ENCODE results near the gene CTNNA2. TPM values are rescaled to one million over a fixed set of nuclear protein-coding genes. Genes with fewer than 3 reads are reported as not detected.
"Not testable (repeated sequence)": the region's sequence is repeated elsewhere in the genome, so short reads cannot be mapped to it uniquely, and the experiment has no call there.

Gene CTNNA2
- total RNA-seq, 4 donors from 2014 or later, result 0.40 to 1.7 (median 1.5) TPM; not detected in 1

- Histone ChIP-seq H3K4me3 (no peak overlapping the region), H3K27ac (no peak overlapping the region), H3K4me1 (no peaks in the 10 kb centered on the region), H3K27me3 (no peaks in the 10 kb centered on the region), H3K9me3 (no peaks in the 10 kb centered on the region), H3K36me3 (no peaks in the 10 kb centered on the region)
- DNase-seq, result no peak
- intact Hi-C loops (cut with DNase I; ENCODE audit: low total_unique reads) (no loop called here), in situ Hi-C loops (cut with MboI; ENCODE audit: low pct_ligation_motif_present in 1 of 4, low pct_unique_long_range_greater_than_20kb in 1 of 4, low sequenced_read_pairs in 3 of 4) (no loop called here)
- TF ChIP-seq CTCF (IDR thresholded peaks at IDR 0.05) (no peak), POLR2AphosphoS5 (IDR thresholded peaks at IDR 0.05) (no peak), EP300 (IDR thresholded peaks at IDR 0.05; ENCODE audit: low read depth) (no peak), POLR2A (IDR thresholded peaks at IDR 0.05) (no peak)
Observed at GRCh38 chr2:80193566-80193965, 680.7 kb downstream of the CTNNA2 start.

GRCh38 chr2:80195034-80195433 is 682.2 kb downstream of the CTNNA2 start:
- no peaks in the 10 kb centered on the region for H3K27me3 ChIP-seq
- no peak overlapping the region for H3K4me3 ChIP-seq
- H3K27ac ChIP-seq, result no peak overlapping the region
- H3K36me3 ChIP-seq, result no peaks in the 10 kb centered on the region
- H3K9me3 ChIP-seq, result no peaks in the 10 kb centered on the region
- WGBS, 2 donors (ENCODE audit: low coverage in 1 of 2), result 50 to 69% methylated on average over 2 of the region's 2 CpGs
- in situ Hi-C loops (cut with MboI; ENCODE audit: low pct_ligation_motif_present in 1 of 4, low pct_unique_long_range_greater_than_20kb in 1 of 4, low sequenced_read_pairs in 3 of 4) (no loop called here), intact Hi-C loops (cut with DNase I; ENCODE audit: low total_unique reads) (no loop called here)
- no peak for DNase-seq
- no peaks in the 10 kb centered on the region for H3K4me1 ChIP-seq
- TF ChIP-seq POLR2A (IDR thresholded peaks at IDR 0.05) (no peak), CTCF (IDR thresholded peaks at IDR 0.05) (no peak), EP300 (IDR thresholded peaks at IDR 0.05; ENCODE audit: low read depth) (no peak), POLR2AphosphoS5 (IDR thresholded peaks at IDR 0.05) (no peak)

GRCh38 chr2:80198042-80198441 is 685.2 kb downstream of the CTNNA2 start:
- no peak overlapping the region for H3K4me3 ChIP-seq
- intact Hi-C loops (cut with DNase I; ENCODE audit: low total_unique reads), result no loop called here

GRCh38 chr2:80199504-80199903 is 686.7 kb downstream of the CTNNA2 start:
- intact Hi-C loops (cut with DNase I; ENCODE audit: low total_unique reads) (no loop called here), in situ Hi-C loops (cut with MboI; ENCODE audit: low pct_ligation_motif_present in 1 of 4, low pct_unique_long_range_greater_than_20kb in 1 of 4, low sequenced_read_pairs in 3 of 4) (no loop called here)
- Histone ChIP-seq H3K27me3 (no peaks in the 10 kb centered on the region), H3K9me3 (peaks cover 0 to 2% of the 10 kb centered on the region in 2 donors), H3K4me3 (no peak overlapping the region), H3K4me1 (no peaks in the 10 kb centered on the region), H3K36me3 (no peaks in the 10 kb centered on the region), H3K27ac (no peak overlapping the region)
- TF ChIP-seq CTCF (IDR thresholded peaks at IDR 0.05), result no peak
- TF ChIP-seq POLR2AphosphoS5 (IDR thresholded peaks at IDR 0.05), result no peak
- TF ChIP-seq POLR2A (IDR thresholded peaks at IDR 0.05), result no peak
- no peak for TF ChIP-seq EP300 (IDR thresholded peaks at IDR 0.05; ENCODE audit: low read depth)
- no peak for DNase-seq

More at GRCh38 chr2:80198042-80198441, 685.2 kb downstream of the CTNNA2 start:
- no peaks in the 10 kb centered on the region for H3K27me3 ChIP-seq
- 72 to 100% methylated on average over 1 to 2 of the region's 2 CpGs for WGBS, 2 donors (ENCODE audit: low coverage in 1 of 2)
- no peaks in the 10 kb centered on the region for H3K4me1 ChIP-seq
- no peak for TF ChIP-seq POLR2A (IDR thresholded peaks at IDR 0.05)
- H3K36me3 ChIP-seq, result no peaks in the 10 kb centered on the region
- in situ Hi-C loops (cut with MboI; ENCODE audit: low pct_ligation_motif_present in 1 of 4, low pct_unique_long_range_greater_than_20kb in 1 of 4, low sequenced_read_pairs in 3 of 4), result no loop called here
- DNase-seq, result no peak
- no peaks in the 10 kb centered on the region for H3K9me3 ChIP-seq
- H3K27ac ChIP-seq, result no peak overlapping the region

GRCh38 chr2:80203929-80204328 is 691.1 kb downstream of the CTNNA2 start:
- 68 to 89% methylated on average over 2 to 4 of the region's 4 CpGs for WGBS, 2 donors (ENCODE audit: low coverage in 1 of 2)
- DNase-seq; intact Hi-C loops (cut with DNase I; ENCODE audit: low total_unique reads); in situ Hi-C loops (cut with MboI; ENCODE audit: low pct_ligation_motif_present in 1 of 4, low pct_unique_long_range_greater_than_20kb in 1 of 4, low sequenced_read_pairs in 3 of 4); H3K4me1 ChIP-seq; H3K36me3 ChIP-seq; H3K27ac ChIP-seq; H3K27me3 ChIP-seq; H3K9me3 ChIP-seq; H3K4me3 ChIP-seq: not testable (repeated sequence)

All from transverse colon (tissue), 4 donors.